ENCODE measurements around the gene KIAA1755. TPM values are rescaled to one million over a fixed set of nuclear protein-coding genes. Genes with fewer than 3 reads are reported as not detected.

Gene KIAA1755
- polyA plus RNA-seq, 1 experiment: 2.9 TPM

- TF ChIP-seq, protein P1, sequence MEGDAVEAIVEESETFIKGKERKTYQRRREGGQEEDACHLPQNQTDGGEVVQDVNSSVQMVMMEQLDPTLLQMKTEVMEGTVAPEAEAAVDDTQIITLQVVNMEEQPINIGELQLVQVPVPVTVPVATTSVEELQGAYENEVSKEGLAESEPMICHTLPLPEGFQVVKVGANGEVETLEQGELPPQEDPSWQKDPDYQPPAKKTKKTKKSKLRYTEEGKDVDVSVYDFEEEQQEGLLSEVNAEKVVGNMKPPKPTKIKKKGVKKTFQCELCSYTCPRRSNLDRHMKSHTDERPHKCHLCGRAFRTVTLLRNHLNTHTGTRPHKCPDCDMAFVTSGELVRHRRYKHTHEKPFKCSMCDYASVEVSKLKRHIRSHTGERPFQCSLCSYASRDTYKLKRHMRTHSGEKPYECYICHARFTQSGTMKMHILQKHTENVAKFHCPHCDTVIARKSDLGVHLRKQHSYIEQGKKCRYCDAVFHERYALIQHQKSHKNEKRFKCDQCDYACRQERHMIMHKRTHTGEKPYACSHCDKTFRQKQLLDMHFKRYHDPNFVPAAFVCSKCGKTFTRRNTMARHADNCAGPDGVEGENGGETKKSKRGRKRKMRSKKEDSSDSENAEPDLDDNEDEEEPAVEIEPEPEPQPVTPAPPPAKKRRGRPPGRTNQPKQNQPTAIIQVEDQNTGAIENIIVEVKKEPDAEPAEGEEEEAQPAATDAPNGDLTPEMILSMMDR (IDR thresholded peaks at IDR 0.05; ENCODE audit: low read depth, low read length): no peak
- Histone ChIP-seq H3K27ac (ENCODE audit: low read depth, low read length) (no peak overlapping the region), H3K9me3 (ENCODE audit: control insufficient read depth, insufficient read depth, low read length) (no peaks in the 10 kb centered on the region; the same call in 1 of the 2 replicates), H3K4me3 (ENCODE audit: low read depth, low read length) (no peak overlapping the region), H3K27me3 (ENCODE audit: control insufficient read depth, insufficient read depth, low read length) (peaks cover 17% of the 10 kb centered on the region)
- ChIA-PET CTCF (interaction anchor here (1.2 kb wide), 1 partner anchor 10 kb away, joined by 3 read pairs; no protein-coding TSS in a partner anchor), POLR2A (no interaction called here)
- no peak for DNase-seq (ENCODE audit: low read depth, low spot score)
Observed at GRCh38 chr20:38300438-38300837, 39.9 kb upstream of the KIAA1755 start.

DNA sequence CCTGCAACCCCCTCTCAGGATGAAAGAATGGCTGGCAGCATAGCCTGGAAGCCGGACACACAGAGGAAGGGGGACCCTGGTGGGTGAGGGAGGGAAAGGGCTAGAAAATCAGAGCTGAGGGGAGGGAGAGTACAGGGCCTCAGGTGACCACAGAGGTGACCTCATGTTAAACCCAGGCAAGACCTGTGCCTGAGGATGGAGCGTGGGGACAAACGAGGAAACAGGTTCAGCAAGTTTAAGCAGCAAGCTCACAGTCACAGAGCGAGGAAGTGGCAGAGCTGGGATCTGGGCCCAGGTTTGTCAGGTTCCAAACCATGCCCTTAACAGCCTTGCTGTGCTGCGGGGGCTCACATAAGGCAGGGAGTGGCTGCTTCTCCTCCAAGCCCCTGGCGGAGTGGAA is 39.4 kb upstream of the KIAA1755 start:
- ChIA-PET CTCF (interaction anchor here (1.2 kb wide), 1 partner anchor 9 kb away, joined by 3 read pairs; no protein-coding TSS in a partner anchor), POLR2A (interaction anchor here (0.7 kb wide), 1 partner anchor 68 kb away, joined by 3 read pairs; no protein-coding TSS in a partner anchor)
- no peak for DNase-seq (ENCODE audit: low read depth, low spot score)
- no peak overlapping the region for H3K27ac ChIP-seq (ENCODE audit: low read depth, low read length)
- H3K9me3 ChIP-seq (ENCODE audit: control insufficient read depth, insufficient read depth, low read length): no peaks in the 10 kb centered on the region; the same call in 1 of the 2 replicates
- H3K27me3 ChIP-seq (ENCODE audit: control insufficient read depth, insufficient read depth, low read length): peaks cover 17% of the 10 kb centered on the region
- TF ChIP-seq, protein P1 (IDR thresholded peaks at IDR 0.05; ENCODE audit: low read depth, low read length): no peak
- H3K4me3 ChIP-seq (ENCODE audit: low read depth, low read length): no peak overlapping the region

DNA sequence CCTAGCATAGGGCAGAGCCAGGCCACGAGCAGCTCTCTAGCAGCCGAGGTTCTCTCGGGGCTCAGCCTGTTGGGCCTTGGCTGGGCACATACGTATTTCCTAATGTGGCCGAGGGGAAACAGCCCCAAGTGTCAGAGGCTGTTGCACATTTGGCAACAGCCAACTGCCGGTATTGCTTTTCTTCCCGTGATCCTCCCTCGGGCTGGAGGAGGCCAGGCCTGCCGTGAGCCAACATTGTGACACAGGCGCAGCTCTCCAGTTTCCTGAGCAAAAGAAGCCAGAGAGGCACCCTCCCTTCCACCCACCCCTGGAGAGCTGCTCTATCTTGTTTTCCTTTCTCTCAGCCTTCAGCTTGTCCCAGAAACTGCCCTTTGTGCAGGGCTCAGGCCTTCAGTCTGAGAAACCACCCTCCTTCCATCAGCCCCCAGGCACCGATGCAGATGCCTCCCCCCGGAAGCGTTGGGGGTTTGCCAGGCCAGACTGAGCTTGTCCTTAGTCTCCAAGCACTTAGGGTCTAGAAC is 38.3 kb upstream of the KIAA1755 start:
- peak overlapping the region; percentile 47 for H3K27ac ChIP-seq (ENCODE audit: low read depth, low read length)
- POLR2A ChIA-PET: no interaction called here
- no peak for DNase-seq (ENCODE audit: low read depth, low spot score)
- TF ChIP-seq, protein P1 (IDR thresholded peaks at IDR 0.05; ENCODE audit: low read depth, low read length): no peak
- no peak overlapping the region for H3K4me3 ChIP-seq (ENCODE audit: low read depth, low read length)
- H3K27me3 ChIP-seq (ENCODE audit: control insufficient read depth, insufficient read depth, low read length): peaks cover 17% of the 10 kb centered on the region
- H3K9me3 ChIP-seq (ENCODE audit: control insufficient read depth, insufficient read depth, low read length): no peaks in the 10 kb centered on the region
- CTCF ChIA-PET: interaction anchor here (0.8 to 1.1 kb wide), 2 partner anchors 77 to 78 kb away, joined by 3 to 4 read pairs; no protein-coding TSS in a partner anchor

GRCh38 chr20:38297916-38298674 is 37.6 kb upstream of the KIAA1755 start:
- CTCF ChIA-PET: no interaction called here
- no peak overlapping the region for H3K27ac ChIP-seq (ENCODE audit: low read depth, low read length)
- TF ChIP-seq, protein P1 (IDR thresholded peaks at IDR 0.05; ENCODE audit: low read depth, low read length): no peak
- no peak overlapping the region for H3K4me3 ChIP-seq (ENCODE audit: low read depth, low read length)
- no peak for DNase-seq (ENCODE audit: low read depth, low spot score)
- no peaks in the 10 kb centered on the region for H3K9me3 ChIP-seq (ENCODE audit: control insufficient read depth, insufficient read depth, low read length)
- H3K27me3 ChIP-seq (ENCODE audit: control insufficient read depth, insufficient read depth, low read length): peaks cover 12% of the 10 kb centered on the region
- POLR2A ChIA-PET: no interaction called here

- TF ChIP-seq, protein P1 (IDR thresholded peaks at IDR 0.05; ENCODE audit: low read depth, low read length): no peak
- Histone ChIP-seq H3K4me3 (ENCODE audit: low read depth, low read length) (no peak overlapping the region), H3K27me3 (ENCODE audit: control insufficient read depth, insufficient read depth, low read length) (peaks cover 9% of the 10 kb centered on the region), H3K9me3 (ENCODE audit: control insufficient read depth, insufficient read depth, low read length) (no peaks in the 10 kb centered on the region; the same call in 1 of the 2 replicates), H3K27ac (ENCODE audit: low read depth, low read length) (no peak overlapping the region)
- ChIA-PET POLR2A (interaction anchor here (0.7 kb wide), 1 partner anchor 43 kb away, joined by 4 read pairs; no protein-coding TSS in a partner anchor), CTCF (no interaction called here)
- DNase-seq (ENCODE audit: low read depth, low spot score): no peak
Observed at GRCh38 chr20:38296433-38296832, 35.9 kb upstream of the KIAA1755 start.
